ENCODE results near the gene ENAH.

The ENAH gene

GRCh38 chr1:225554216-225554812 lies 98.6 kb downstream of the ENAH start:
- DNase-seq: no peak

GRCh38 chr1:225549821-225550220 lies 103.1 kb downstream of the ENAH start:
- no peak for DNase-seq

- no peak for DNase-seq
Measured at GRCh38 chr1:225548140-225548857, 104.6 kb downstream of the ENAH start.

- DNase-seq: no peak
Measured at GRCh38 chr1:225545649-225546048, 107.3 kb downstream of the ENAH start.

- no peak for DNase-seq
Measured at GRCh38 chr1:225544924-225545323, 108.0 kb downstream of the ENAH start.

GRCh38 chr1:225544263-225544662 lies 108.7 kb downstream of the ENAH start:
- DNase-seq: no peak

- DNase-seq: no peak
Measured at GRCh38 chr1:225543350-225543749, 109.6 kb downstream of the ENAH start.

- DNase-seq: no peak
Measured at GRCh38 chr1:225541383-225541782, 111.5 kb downstream of the ENAH start.

GRCh38 chr1:225539575-225539974 lies 113.3 kb downstream of the ENAH start:
- DNase-seq: no peak

- DNase-seq: no peak
Measured at GRCh38 chr1:225539069-225539468, 113.9 kb downstream of the ENAH start.

- DNase-seq: no peak
Measured at GRCh38 chr1:225537554-225538251, 115.2 kb downstream of the ENAH start.

GRCh38 chr1:225535280-225535679 lies 117.6 kb downstream of the ENAH start:
- DNase-seq: no peak

- no peak for DNase-seq
Measured at GRCh38 chr1:225534772-225535171, 118.2 kb downstream of the ENAH start.

- no peak for DNase-seq
Measured at GRCh38 chr1:225534135-225534534, 118.8 kb downstream of the ENAH start.

- DNase-seq: no peak
Measured at GRCh38 chr1:225533238-225533637, 119.7 kb downstream of the ENAH start.

- DNase-seq: no peak
Measured at GRCh38 chr1:225532240-225532944, 120.5 kb downstream of the ENAH start.

- no peak for DNase-seq
Measured at GRCh38 chr1:225529726-225530125, 123.2 kb downstream of the ENAH start.

- no peak for DNase-seq
Measured at GRCh38 chr1:225527575-225527974, 125.3 kb downstream of the ENAH start.

GRCh38 chr1:225526878-225527277 lies 126.0 kb downstream of the ENAH start:
- no peak for DNase-seq

GRCh38 chr1:225525377-225525776 lies 127.5 kb downstream of the ENAH start:
- no peak for DNase-seq

GRCh38 chr1:225524570-225524969 lies 128.4 kb downstream of the ENAH start:
- no peak for DNase-seq

- no peak for DNase-seq
Measured at GRCh38 chr1:225523263-225523950, 129.5 kb downstream of the ENAH start.
